ENCODE results near the gene F3.
"Not testable (repeated sequence)": the region's sequence is repeated elsewhere in the genome, so short reads cannot be mapped to it uniquely, and the experiment has no call there.

The F3 gene

DNA sequence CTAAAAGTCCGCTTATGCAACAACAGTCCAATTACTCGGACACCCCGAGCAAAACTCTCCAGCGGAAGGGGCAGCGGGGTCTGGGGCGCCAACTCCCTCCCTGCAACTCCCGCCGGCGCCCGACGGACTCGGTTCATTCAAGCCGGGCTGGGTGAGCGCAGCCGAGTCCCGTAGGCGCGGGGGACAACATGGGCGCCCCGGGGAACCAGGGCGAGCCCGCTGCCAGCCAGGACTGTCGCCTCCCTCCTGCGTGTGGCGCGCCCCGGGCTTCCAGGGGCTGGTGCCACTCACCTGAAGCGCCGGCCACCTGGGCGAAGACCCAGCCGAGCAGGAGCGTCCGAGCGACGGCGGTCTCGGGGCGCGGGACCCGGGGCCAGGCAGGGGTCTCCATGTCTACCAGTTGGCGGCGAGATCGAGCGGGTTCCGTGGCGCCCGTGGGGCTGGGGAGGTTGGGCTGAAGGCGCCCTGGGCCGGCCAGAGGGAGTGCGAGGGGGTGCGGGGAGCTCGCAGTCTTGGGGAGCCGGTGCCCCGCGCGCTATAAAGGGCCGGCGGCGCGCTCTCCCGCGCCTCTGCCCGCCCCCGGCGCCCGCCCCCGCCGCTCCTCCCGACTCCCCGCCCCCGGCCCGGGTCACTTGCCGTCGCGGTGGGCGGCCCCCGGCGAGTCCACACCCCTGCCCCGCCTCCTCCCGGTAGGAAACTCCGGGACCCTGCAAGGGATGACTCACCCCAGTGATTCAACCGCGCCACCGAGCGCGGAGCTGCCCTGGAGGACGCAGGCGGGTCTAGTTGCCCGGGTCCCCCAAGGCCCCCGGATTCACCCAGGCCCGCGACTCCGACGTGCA, at the start of gene F3:
Gene F3 (minus strand): TSS at position 514 of the 842 bp plus-strand sequence. CDS start 123 bp downstream, at position 391.
- DNase-seq (ENCODE audit: low read depth in 2 of 2) = peak; percentile 74 to 82

DNA sequence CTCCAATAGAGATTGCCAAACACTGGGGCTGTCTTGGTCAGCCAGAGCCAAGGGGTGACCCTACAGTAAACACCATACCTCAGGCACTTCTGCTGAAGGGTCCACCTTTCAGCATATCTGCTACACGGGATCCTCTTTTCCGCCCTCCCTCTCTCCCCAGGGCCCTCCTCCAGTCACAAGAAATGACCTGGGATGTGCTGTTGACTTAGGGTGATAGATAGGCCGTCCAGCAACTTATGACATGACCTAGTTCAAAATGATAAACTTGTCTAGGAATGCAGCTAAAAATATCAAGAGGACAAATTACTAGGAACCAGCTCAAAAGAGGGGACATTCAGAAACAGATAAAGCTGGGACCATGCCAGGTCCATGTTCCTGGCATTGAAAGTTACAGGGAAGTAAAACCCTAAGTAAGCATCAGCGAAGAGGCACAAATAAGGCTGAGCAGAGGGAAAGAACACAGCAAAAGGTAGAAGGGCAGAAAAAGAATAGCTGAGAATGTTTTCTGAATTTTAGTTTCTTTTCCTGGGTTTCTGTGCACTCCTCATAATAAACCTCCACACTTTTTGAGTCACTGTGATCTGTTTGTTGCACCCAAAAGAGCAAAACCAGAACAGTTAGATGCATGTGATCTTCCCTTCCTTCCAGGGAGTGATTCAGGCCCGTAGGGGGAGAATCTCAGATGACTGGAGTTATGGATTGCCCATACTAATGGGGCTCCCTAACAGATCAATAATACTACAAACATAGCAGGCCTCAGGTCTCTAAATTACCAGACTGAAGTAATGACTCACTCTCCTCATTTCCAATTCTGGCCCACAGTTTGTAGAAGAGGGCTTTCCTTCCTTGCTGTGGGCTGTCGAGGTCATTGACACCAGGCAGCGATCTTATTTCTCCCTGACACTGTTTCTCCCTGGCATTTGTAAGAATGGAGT, 48.9 kb upstream of the F3 start:
- no peak for DNase-seq (ENCODE audit: low read depth in 2 of 2)

DNA sequence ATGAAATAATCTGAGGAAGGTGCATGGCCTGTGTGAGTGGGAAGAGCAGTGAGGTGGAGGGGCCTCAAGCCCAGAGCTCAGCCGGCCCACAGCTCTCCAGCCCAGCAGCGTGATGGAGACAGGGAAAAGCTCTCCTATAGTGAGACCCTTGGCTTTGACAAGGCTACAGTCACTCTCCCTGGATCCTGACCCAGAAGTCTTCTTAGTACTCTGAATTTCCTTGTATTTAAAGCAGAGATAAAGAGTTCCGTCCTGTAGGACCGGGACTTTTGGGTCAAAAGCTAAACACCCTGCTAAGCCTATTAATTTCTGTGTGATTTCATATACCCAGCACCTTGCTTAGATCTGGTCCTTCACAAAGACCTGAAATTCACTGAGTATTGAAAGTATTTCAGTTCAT, 48.2 kb upstream of the F3 start:
- no peak for DNase-seq (ENCODE audit: low read depth in 2 of 2)

DNA sequence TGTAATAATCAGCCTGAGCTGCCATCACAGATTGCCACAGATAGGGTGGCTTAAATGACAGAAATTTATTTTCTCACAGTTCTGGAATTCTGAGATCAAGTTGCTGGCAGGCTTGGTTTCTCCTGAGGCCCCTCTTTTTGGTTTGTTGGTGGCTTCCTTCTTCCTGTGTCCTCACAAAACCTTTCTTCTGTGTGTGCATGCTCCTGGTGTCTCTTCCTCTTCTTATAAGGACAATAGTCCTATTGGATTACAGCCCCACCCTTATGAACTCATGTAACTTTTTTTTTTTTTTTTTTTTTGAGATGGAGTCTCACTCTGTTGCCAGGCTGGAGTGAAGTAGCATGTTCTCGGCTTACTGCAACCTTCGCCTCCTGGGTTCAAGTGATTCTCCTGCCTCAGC, 41.0 kb upstream of the F3 start:
- no peak for DNase-seq (ENCODE audit: low read depth in 2 of 2)

DNA sequence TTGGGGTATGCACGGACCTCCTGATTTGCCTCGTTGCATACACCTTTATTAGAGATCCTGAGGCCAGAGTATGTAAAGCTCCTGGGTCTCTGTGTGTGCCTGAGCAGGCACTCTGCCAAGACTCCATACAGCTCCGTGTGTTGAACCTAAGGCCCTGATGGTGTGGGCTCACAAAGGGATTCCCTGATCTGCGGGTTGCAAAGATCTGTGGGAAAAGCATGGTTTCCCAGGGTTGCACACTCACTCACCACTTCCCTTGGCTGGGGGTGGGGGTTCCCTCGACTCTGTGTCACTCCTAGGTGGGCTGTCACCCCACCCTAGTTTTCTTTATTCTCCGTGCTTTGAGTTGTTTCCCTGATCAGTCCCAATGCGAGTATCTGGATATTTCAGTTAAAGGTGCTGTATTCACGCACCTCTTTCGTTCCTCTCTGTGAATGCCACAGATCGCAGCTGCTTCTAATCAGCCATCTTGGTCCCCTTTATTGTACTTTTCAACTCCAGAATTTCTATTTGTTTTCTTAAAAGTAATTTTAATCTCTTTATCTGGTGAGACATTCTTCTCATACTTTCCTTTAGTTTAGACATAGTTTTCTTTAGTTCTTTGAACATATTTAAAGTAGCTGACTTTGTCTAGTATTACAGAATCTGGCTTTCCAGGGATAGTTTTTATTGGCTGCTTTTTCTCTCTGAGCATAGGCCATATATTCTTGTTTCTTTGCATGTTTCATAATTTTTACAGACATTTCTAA, 39.0 kb upstream of the F3 start:
- no peak for DNase-seq (ENCODE audit: low read depth in 2 of 2)

DNA sequence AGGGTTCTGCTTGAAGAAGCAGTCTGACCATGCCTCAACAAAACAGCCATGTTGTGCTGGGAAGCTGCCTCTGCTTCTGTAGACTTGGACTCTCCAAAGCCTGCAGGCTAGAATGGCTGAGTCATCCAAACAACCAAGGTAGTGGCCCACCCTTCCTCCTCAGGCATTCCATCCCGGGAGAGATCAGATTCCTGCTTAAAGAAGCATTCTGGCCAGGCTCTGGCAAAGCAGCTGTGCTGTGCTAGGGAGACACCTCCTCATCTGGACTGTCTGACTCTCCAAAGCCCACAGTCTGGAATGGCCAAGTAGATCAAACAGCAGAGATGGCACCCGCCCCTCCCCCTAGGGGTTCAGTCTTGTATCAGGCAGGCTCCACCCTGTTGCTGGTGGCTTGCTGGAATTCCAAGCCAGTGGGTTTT, 38.3 kb upstream of the F3 start:
- DNase-seq (ENCODE audit: low read depth in 2 of 2) = no peak

DNA sequence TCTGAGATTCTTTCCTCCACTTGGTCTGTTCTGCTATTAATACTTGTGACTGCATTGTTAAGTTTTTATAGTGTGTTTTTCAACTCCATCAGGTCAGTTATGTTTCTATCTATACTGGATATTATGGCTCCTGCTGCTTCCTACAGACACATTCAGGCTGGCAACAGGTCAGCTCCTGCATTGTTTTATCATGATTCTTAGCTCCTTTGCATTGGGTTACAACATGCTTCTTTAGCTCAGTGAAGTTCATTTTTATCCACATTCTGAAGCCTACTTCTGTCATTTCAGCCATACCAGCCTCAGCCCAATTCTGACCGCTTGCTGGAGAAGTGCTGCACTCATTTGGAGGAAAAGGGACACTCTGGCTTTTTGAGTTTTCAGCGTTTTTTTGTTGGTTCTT, 37.3 kb upstream of the F3 start:
- no peak for DNase-seq (ENCODE audit: low read depth in 2 of 2)

DNA sequence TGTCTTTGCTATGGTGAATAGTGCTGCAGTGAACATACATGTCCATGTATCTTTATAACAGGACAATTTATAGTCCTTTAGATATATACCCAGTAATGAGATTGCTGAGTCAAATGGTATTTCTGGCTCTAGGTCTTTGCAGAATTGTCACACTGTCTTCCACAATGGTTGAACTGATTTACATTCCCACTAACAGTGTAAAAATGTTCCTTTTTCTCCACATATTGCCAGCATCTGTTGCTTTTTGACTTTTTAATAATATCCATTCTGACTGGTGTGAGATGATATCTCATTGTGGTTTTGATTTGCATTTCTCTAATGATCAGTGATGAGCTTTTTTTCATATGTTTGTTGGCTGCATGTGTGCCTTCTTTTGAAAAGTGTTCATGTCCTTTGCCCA, 32.4 kb upstream of the F3 start:
- not testable (repeated sequence) for DNase-seq (ENCODE audit: low read depth in 2 of 2)

DNA sequence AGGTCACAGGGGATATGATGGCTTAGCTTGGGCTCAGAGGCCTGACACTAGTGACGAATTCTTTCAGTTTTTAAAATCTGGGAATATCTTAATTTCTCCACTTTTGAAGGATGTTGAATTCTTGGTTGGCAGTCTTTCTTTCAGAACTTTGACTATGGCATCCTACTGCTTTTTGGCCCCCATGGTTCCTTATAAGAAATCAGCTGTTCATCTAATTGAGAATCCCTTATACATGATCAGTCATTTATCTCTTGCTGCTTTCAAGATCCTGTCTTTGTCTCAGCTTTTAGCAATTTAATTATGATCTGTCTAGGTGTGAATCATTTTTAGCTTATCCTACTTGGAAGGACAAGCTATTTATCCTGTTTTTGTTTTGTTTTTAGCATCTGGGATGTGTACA, 31.2 kb upstream of the F3 start:
- DNase-seq (ENCODE audit: low read depth in 2 of 2) = no peak

DNA sequence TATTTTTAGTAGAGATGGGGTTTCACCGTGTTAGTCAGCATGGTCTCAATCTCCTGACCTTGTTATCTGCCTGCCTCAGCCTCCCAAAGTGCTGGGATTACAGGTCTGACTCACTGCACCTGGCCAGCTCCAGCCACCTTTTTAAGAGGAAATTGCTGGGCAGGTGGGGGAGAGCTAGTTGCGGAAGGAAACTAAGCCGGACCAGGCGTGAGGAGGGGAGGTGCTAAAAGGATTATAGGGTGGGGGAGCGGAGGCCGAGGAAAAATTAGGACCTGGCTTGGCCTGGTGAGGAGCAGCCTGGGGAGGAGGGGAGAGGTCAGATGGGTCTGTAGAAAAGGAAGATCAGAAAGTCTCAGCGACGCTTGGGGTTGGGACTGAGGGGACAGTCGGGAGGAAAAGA, 29.4 kb upstream of the F3 start:
- DNase-seq (ENCODE audit: low read depth in 2 of 2) = not testable (repeated sequence)

DNA sequence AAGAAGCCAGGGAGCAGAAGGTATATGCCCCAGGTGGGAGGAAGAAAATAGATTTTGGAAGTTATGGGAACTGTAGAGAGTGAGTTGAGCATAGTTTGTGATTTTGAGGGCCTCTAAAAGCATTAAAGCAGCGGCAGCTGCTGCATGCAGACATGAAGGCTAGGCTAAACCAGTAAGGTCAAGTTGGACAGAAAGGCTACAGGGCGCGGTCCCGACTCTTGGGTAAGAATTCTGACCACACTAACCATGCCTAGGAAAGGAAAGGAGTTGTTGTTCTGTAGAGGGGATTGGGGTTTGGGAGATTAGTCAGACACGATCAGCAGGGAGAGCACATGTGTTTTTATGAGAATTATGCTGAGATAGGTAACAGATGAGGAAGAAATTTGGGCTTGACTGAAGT, 27.2 kb upstream of the F3 start:
- DNase-seq (ENCODE audit: low read depth in 2 of 2) = not testable (repeated sequence)

DNA sequence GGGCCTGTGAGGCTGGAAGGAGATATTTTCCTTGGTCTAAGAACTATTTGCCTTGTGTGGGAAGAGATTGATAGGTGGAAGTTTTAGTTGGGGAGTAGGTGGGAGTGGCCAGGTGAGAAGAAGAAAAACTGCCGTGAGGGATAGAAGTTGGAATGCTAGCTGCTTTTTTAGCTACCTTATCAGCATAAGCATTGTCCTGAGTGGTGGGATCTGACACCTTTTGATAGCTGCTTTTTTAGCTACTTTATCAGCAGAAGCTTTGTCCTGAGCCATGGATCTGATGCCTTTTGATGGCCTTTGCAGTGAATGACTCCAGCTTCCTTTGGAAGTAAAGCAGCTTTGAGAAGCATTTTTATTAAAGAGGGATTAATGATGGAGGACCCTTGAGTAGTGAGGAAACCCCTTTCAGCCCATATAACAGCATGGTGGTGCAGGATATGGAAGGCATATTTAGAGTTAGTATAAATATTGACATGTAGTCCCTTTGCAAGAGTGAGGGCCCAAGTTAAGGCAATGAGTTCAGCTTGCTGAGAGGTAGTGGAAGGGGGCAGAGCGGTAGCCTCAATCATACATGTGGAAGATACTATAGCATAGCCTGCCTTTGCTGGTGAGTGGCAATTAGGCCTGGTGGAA, 26.5 kb upstream of the F3 start:
- not testable (repeated sequence) for DNase-seq (ENCODE audit: low read depth in 2 of 2)

DNA sequence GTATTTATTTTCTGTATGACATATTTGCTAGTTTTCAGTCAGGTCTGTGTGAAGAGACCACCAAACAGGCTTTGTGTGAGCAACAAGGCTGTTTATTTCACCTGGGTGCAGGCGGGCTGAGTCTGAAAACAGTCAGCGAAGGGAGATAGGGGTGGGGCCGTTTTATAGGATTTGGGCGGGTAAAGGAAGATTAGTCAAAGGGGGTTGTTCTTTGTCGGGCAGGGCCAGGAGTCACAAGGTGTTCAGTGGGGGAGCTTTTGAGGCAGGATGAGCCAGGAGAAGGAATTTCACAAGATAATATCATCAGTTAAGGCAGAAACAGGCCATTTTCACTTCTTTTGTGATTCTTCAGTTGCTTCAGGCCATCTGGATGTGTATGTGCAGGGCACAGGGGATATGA, 24.9 kb upstream of the F3 start:
- DNase-seq (ENCODE audit: low read depth in 2 of 2) = not testable (repeated sequence)

DNA sequence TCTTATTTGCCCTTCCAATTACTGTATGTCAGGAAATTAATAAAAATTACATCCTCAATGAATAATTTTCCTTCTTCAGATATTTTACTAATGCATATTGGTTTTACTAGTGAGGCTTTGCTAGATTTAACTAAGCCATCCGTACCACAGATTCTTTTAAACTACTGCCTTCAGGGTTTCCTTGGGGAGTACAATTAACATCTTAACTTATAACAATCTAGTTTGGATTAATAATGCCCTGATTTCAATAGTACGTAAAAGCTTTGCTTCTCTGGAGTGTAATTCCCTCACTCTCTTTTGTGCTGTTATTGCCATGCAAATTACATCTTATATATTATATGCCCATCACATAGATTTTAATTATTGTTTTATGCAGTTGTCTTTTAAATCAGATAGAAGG, 24.3 kb upstream of the F3 start:
- DNase-seq (ENCODE audit: low read depth in 2 of 2) = no peak

DNA sequence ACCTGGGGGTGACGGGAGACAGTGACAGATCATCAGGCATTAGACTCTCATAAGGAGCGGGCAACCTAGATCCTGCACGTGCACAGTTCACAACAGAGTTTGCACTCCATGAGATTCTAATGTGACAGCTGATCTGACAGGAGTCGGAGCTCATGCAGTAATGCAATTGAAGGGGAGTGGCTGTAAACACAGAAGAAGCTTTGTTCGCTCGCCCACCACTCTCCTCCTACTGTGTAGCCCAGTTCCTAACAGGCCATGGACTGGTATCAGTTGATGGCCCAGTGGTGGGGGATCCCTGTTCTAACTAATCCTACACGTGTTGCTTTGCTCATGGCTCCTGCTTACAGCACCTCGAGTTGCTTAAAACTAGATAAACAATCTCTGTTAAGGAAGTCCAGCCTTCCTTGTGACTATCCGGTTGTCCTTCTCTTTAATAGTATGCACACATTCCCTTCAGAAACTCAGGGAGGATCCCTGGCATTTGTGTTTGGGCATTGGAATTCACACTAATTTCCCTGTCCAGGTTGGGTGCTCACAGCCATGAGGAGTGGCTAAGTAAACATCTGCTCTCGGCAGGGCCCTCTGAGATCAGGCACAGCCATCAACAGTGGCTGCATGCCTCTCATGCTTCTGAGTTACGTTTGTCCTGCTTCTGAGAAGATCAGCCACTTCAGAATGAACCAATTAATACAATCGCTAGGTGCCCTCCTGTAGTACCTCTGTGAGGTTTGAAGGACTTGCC, 21.1 kb upstream of the F3 start:
- DNase-seq (ENCODE audit: low read depth in 2 of 2) = no peak

DNA sequence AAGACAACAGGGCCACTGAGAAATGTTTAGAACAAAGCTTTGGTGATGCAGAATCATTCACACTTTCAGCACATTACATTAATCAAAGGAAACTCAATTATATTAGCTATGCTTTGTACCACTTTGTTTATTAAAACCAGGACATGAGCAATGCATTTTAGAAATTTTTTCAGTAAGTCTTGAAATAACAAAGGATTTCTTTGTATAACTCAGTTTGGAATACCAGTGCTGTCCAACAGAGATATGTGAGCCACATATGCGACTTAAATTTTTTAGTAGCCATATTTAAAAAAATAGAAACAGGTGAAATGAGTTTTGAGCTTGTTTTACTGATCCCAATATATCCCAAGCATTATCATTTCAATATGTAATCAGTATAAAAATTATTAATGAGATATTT, 18.8 kb upstream of the F3 start:
- no peak for DNase-seq (ENCODE audit: low read depth in 2 of 2)

DNA sequence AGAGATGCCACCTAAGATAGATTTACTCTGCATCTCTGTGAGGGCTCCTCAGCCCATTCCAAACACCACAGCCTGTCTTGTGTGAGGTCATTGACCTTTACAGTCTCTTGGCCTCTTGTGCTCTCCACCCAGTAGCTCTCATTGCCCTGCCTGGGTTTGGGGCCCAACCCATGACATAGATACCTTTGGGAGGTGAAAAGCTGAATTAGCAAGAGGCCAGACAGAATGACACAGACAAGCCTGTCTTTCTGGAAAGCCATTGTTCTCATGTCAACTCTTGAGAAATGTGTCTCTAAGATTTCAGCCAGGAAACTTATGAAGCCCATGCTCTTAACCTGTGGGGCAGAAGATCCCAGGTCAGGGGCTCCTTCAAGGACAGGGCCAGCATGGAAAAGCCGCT, 18.4 kb upstream of the F3 start:
- DNase-seq (ENCODE audit: low read depth in 2 of 2) = no peak

DNA sequence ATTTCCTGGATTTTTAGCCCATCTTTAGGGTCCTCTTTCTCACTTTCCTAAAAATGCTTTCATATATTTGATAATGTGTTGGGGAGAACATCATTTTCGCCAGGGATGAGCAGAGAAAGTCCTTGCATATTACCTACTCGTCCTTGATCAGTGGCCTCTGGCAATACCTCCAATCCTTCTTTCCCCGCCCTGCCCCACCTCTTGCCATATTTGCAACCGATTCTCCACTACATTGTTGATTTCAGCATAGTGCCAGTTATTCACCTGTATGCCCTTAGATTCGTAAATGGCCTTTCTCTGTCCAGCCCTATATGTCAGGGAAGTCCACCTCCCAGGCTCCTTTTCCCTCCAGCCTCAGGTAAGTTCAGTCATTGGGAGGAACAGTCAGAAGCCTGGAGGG, 13.5 kb upstream of the F3 start:
- DNase-seq (ENCODE audit: low read depth in 2 of 2) = no peak

DNA sequence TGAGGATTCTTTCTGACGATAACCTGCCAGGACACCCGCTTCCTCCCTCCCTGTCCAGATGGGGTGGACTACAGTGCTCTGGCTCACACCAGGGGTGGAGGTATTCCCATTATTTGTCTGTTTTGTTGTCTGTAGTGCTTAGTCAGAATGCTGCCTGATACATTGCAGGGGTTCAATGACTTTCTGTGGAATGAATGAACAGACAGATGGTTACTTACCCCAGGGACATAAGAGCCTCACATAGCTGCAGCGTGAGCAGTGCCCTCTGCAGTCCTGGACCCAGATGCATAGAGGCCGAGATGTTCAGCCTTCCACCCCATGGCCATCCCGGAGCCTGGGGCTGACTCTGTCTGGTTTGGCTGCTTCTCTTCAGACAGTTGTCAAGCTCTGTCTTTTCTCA, 13.0 kb upstream of the F3 start:
- no peak for DNase-seq (ENCODE audit: low read depth in 2 of 2)

DNA sequence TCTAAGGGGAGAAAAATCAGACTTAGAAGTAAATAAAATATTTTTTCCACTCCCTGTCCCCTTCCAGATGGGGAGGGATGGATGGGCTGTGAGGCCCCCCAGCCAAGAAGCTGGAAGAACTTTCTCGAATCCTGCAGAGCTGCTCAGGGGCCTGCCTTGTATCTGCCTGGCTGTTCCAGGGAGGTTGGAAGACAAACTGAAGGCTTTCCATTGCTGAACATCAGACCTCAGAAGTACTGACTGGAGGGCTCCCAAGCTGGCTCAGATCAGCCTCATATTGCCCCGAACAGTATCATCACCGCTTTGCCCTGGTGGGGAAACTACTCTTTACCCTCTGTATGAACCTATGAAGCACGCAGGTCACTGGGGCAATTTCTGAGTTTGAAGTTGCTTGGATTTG, 12.4 kb upstream of the F3 start:
- no peak for DNase-seq (ENCODE audit: low read depth in 2 of 2)

DNA sequence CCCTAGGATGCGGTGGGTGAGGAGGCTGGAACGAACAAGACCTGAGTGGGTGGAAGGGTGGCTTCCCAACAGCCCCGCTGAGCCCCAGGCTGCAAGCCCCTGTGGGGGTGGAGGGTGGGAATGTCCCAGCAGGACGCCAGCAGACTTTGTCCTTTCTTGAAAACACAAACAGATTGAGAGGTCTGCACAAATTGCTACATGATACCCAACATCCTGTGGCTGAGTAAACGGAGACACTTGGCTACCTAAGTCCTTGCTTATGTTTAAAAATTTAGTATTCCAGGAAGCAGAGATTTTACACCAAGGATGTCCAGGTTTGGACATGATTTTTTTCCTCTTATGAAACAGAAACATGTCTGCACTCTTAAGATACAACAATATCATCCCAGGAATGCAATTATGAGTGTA, 11.8 kb upstream of the F3 start:
- no peak for DNase-seq (ENCODE audit: low read depth in 2 of 2)
